NB4 (cell line): ENCODE data around the gene TRMT2A.

ENCODE experiments used
- DNase-seq: peaks from one replicate; pipeline ENCODE4 v3.0.0; 2010; ENCODE audit warnings: low read depth
- H3K4me3 ChIP-seq: one replicate; pipeline ENCODE4 v1.5.1; 2011; ENCODE audit warnings: mild to moderate bottlenecking, low read depth, low read length, moderate library complexity
- CTCF ChIP-seq: IDR thresholded peaks from one replicate; pipeline ENCODE4 v1.5.1; 2012; ENCODE audit warnings: low read depth, low read length
- MAX ChIP-seq: IDR thresholded peaks from 2 replicates; pipeline ENCODE4 v1.6.1; 2011; ENCODE audit warnings: low read depth, low read length
- MYC ChIP-seq: IDR thresholded peaks from 2 replicates; pipeline ENCODE4 v1.6.1; 2011; ENCODE audit warnings: low read depth, low read length
- POLR2A ChIP-seq: IDR thresholded peaks from 2 replicates; pipeline ENCODE4 v1.6.1; 2011; ENCODE audit warnings: mild to moderate bottlenecking; ENCODE audit not compliant: insufficient read length; ENCODE audit errors: extremely low read depth

The TRMT2A gene

GRCh38 chr22:20088263-20088648 is 28.8 kb downstream of the TRMT2A start:
- H3K4me3 ChIP-seq: no peak overlapping the region
- DNase-seq: no peak
- no peak for TF ChIP-seq POLR2A

GRCh38 chr22:20087319-20088262 is 29.4 kb downstream of the TRMT2A start:
- TF ChIP-seq CTCF (no peak), POLR2A (no peak), MAX (no peak), MYC (no peak)
- DNase-seq: no peak
- no peak overlapping the region for H3K4me3 ChIP-seq

- TF ChIP-seq MAX: no peak
- no peak for TF ChIP-seq MYC
- no peak for TF ChIP-seq POLR2A
- no peak for TF ChIP-seq CTCF
- no peak for DNase-seq
- no peak overlapping the region for H3K4me3 ChIP-seq
These were observed 30.3 kb downstream of the TRMT2A start for GRCh38 chr22:20086763-20087162.

GRCh38 chr22:20086101-20086599 is 30.9 kb downstream of the TRMT2A start:
- no peak for DNase-seq
- TF ChIP-seq POLR2A (no peak), MAX (no peak), CTCF (no peak), MYC (no peak)
- no peak overlapping the region for H3K4me3 ChIP-seq

GRCh38 chr22:20085651-20086050 is 31.4 kb downstream of the TRMT2A start:
- DNase-seq: no peak
- TF ChIP-seq POLR2A: no peak
- no peak for TF ChIP-seq CTCF
- no peak for TF ChIP-seq MAX
- no peak for TF ChIP-seq MYC
- no peak overlapping the region for H3K4me3 ChIP-seq

GRCh38 chr22:20084547-20085413 is 32.2 kb downstream of the TRMT2A start:
- peak; percentile 45 for DNase-seq
- TF ChIP-seq MYC (peak; percentile 47; the same call in 1 of the 2 replicates), MAX (peak; percentile 64), CTCF (peak; percentile 38), POLR2A (no peak)
- no peak overlapping the region for H3K4me3 ChIP-seq
